Stomach (tissue), 4 donors: ENCODE measurements around the gene DLG2.

ENCODE experiments used
- CTCF ChIP-seq, 7 experiments: fragments of 450-650 bp in 4 of 7; fragments of 200-600 bp in 3 of 7; sonication (generic) in 3 of 7; IDR thresholded peaks; one replicate each; pipeline ENCODE4 v1.5.1; 2016 to 2019; ENCODE audit warnings: antibody characterized with exemption in 7 of 7, control low read depth in 2 of 7, mild to moderate bottlenecking in 1 of 7
- EP300 ChIP-seq: sonication (generic); formaldehyde crosslinking; IDR thresholded peaks from one replicate; pipeline ENCODE4 v1.6.1; 2017; ENCODE audit warnings: antibody characterized with exemption
- POLR2A ChIP-seq, 4 donors: fragments of 450-650 bp; IDR thresholded peaks; one replicate each; pipeline ENCODE4 v1.6.1; 2016; ENCODE audit warnings: antibody characterized with exemption in 4 of 4, control low read depth in 2 of 4, mild to moderate bottlenecking in 1 of 4, moderate library complexity in 1 of 4
- POLR2AphosphoS5 ChIP-seq, 3 donors: sonication (generic); formaldehyde crosslinking; IDR thresholded peaks; one replicate each; pipeline ENCODE4 v1.6.1; 2016; ENCODE audit warnings: antibody characterized with exemption in 3 of 3

GRCh38 chr11:83924795-83925542 lies 1702.2 kb downstream of the DLG2 start:
- TF ChIP-seq CTCF (IDR thresholded peaks at IDR 0.05) (no peak), EP300 (no peak), POLR2A (IDR thresholded peaks at IDR 0.05) (no peak), POLR2AphosphoS5 (IDR thresholded peaks at IDR 0.05) (no peak)
